Colonic mucosa (tissue), 4 donors: ENCODE data around the gene ABCG1. TPM values are rescaled to one million over a fixed set of nuclear protein-coding genes. Genes with fewer than 3 reads are reported as not detected.

Experiments
- DNase-seq: peaks from one replicate; pipeline ENCODE4 v3.0.0-alpha.2; 2020
- H3K27ac ChIP-seq: fragments of 200-600 bp; one replicate; pipeline ENCODE4 v1.8.0; 2021
- H3K27me3 ChIP-seq: fragments of 200-600 bp; one replicate; pipeline ENCODE4 v1.8.0; 2021
- H3K36me3 ChIP-seq: fragments of 200-600 bp; one replicate; pipeline ENCODE4 v1.8.0; 2021
- H3K4me1 ChIP-seq: fragments of 200-600 bp; one replicate; pipeline ENCODE4 v1.8.0; 2021; ENCODE audit warnings: mild to moderate bottlenecking
- H3K4me3 ChIP-seq: fragments of 200-600 bp; one replicate; pipeline ENCODE4 v1.8.0; 2021
- H3K9ac ChIP-seq, 2 donors: one replicate each; pipeline ENCODE4 v1.7.0; 2013; ENCODE audit warnings: control low read depth in 2 of 2, low read depth in 2 of 2, low read length in 2 of 2
- H3K9me3 ChIP-seq: fragments of 200-600 bp; one replicate; pipeline ENCODE4 v1.8.0; 2021
- intact Hi-C: fragments of 100-400 bp; cut with DNase I; formaldehyde crosslinking; loops from one replicate; pipeline ENCODE4 v1.14.1; 2022
- total RNA-seq, 2 donors: library from RNA; stranded (reverse); fragmentation: NEBNext Ultra II Directional in 1 of 2; extraction: Animal tissue kit (Norgen Biotek cat#: 25700) in 1 of 2; gene quantifications; one replicate each; pipeline ENCODE4 v1.2.1, GENCODE V29; 2021
- TF ChIP-seq, protein P1 (sequence below): fragments of 200-600 bp; IDR thresholded peaks from one replicate; pipeline ENCODE4 v1.8.0; 2022; ENCODE audit warnings: antibody characterized with exemption, mild to moderate bottlenecking
- donor health status: healthy.
- donor health status: DM: no; HTN: no; CAD: no.
- donor health status: DM: no; HTN: no; CAD: no.

The ABCG1 gene
- total RNA-seq, 2 donors from 2014 or later, result 13.8 to 60.0 TPM

DNA sequence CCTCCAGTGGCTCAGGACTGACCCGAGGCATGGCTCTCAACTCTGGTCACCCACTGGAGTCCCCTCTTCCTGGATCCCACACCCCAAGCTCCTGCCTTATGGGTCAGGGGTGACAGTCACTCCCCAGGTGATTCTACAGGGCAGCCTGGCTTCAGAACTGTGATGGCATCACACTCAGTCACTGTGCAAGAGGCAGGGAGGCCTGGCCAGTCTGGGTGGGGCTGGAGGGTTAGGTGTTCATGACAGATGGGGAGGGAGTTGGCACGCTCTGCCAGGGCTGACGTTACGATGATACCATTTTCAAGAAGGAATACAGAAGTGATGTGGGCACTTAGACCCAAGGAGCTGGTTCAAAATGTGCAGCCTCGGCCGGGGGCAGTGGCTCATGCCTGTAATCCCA lies 25.2 kb upstream of the ABCG1 start:
- no peaks in the 10 kb centered on the region for H3K9me3 ChIP-seq
- DNase-seq, result peak; percentile 24
- TF ChIP-seq, protein P1, sequence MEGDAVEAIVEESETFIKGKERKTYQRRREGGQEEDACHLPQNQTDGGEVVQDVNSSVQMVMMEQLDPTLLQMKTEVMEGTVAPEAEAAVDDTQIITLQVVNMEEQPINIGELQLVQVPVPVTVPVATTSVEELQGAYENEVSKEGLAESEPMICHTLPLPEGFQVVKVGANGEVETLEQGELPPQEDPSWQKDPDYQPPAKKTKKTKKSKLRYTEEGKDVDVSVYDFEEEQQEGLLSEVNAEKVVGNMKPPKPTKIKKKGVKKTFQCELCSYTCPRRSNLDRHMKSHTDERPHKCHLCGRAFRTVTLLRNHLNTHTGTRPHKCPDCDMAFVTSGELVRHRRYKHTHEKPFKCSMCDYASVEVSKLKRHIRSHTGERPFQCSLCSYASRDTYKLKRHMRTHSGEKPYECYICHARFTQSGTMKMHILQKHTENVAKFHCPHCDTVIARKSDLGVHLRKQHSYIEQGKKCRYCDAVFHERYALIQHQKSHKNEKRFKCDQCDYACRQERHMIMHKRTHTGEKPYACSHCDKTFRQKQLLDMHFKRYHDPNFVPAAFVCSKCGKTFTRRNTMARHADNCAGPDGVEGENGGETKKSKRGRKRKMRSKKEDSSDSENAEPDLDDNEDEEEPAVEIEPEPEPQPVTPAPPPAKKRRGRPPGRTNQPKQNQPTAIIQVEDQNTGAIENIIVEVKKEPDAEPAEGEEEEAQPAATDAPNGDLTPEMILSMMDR, result no peak
- no peaks in the 10 kb centered on the region for H3K36me3 ChIP-seq
- intact Hi-C loops, result no loop called here
- no peak overlapping the region for H3K9ac ChIP-seq
- no peak overlapping the region for H3K27ac ChIP-seq
- H3K4me3 ChIP-seq, result no peak overlapping the region
- H3K27me3 ChIP-seq, result no peaks in the 10 kb centered on the region
- H3K4me1 ChIP-seq, result no peaks in the 10 kb centered on the region

DNA sequence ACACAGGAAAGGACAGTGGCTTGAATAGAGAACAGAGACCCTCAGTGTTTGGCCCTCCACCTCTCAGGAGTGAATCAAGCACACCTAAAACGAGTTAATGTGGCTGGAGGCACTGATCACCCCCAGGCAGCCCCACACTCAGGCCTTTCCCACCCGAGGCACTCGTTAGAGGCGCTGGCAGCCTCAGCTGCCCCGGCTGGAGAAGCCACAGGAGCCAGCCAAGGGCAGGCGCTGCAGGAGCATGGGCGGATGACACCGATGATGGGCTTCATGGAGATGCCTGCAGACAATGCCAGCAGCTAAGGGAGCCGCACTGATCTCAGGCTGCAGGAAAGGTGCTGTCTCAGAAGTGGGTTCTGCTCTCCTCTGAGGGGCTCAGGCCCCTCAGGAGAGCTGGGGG lies 24.1 kb upstream of the ABCG1 start:
- Histone ChIP-seq H3K4me1 (peaks cover 4% of the 10 kb centered on the region), H3K36me3 (no peaks in the 10 kb centered on the region), H3K27ac (no peak overlapping the region), H3K4me3 (no peak overlapping the region), H3K9me3 (no peaks in the 10 kb centered on the region), H3K9ac (peak overlapping the region in 1 of 2 donors; percentile 6), H3K27me3 (no peaks in the 10 kb centered on the region)
- no peak for DNase-seq
- TF ChIP-seq, protein P1, result no peak
- intact Hi-C loops, result no loop called here

DNA sequence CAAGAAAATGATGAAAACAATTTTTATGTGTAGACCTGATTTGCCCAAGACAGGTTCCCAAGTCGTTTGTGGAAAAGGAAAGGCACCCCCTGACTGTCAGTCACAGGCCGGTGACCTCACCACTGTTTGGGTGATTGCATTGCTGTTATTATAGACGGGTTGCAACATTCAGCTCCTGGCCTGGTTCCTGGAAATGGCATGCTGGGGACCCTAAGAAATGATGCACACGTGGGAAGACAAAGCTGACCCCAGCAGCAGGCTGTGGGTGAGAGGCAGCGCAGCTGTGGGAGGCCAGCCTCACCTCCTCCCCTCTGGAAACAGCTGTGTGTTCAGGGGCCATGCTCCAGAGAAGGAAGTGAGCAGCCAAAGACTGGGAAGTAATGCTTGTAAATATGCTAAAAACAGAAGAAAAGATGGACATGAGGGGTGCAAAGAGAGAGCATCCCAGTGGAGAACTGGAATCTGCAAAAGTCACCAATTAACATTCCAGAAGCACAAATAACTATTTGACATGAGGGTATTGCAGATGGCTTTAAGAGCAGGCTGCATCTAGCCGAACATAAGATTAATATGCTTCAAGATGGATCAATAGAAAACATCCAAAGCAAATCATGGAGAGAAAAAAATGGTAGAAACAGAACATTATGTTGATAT lies 23.4 kb upstream of the ABCG1 start:
- no peak for DNase-seq
- H3K27me3 ChIP-seq, result no peaks in the 10 kb centered on the region
- intact Hi-C loops, result no loop called here
- peaks cover 7% of the 10 kb centered on the region for H3K4me1 ChIP-seq
- no peak overlapping the region for H3K4me3 ChIP-seq
- H3K9me3 ChIP-seq, result no peaks in the 10 kb centered on the region
- H3K9ac ChIP-seq, result peak overlapping the region in 1 of 2 donors; percentile 6
- H3K27ac ChIP-seq, result no peak overlapping the region
- TF ChIP-seq, protein P1, result no peak
- H3K36me3 ChIP-seq, result no peaks in the 10 kb centered on the region

DNA sequence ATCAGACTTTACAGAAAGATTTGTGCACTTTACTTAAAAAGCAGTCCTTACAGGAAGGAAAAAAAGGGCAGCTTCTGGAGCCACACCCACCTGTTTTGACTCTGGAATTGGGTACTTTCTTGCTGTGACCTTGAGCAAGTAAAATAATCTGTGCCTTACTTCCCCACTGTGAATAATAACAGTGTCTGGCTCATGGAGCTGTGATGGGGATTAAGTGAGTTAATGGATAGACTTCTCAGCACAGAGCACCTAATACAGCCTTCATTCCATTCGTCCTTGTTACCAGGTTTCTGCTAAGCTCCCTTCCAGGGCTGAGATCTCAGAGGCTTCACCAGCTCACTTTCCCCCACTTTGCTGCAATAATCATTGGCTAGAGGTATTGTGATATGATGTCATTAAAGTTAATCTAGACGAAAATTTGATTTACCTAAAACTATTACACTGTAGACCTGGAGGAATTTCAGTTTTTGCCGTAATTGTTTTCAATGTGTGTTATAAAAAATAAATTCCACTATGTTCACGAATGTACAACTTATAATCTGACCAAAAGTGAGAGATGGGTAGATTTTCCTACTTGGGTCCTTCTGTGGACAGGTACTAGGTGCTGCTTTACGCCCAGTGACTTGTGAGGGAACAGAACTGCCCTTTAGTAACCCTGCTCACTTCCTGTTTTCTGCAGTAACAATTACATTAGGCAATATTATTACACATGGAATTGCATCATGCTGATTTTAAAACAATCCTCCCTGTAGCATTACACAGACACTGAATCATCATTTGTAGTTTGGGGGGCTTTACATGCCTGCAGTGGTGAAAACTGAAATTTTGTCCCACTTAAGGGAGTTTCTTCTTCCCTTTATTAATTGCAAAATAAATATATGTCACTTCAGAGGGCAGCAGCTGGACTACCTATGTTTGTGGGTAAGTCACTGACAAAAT lies 19.7 kb upstream of the ABCG1 start:
- TF ChIP-seq, protein P1, result no peak
- intact Hi-C loops, result no loop called here
- no peak for DNase-seq
- H3K27me3 ChIP-seq, result no peaks in the 10 kb centered on the region
- no peak overlapping the region for H3K9ac ChIP-seq
- H3K36me3 ChIP-seq, result no peaks in the 10 kb centered on the region
- peak overlapping the region; percentile 3 for H3K27ac ChIP-seq
- no peak overlapping the region for H3K4me3 ChIP-seq
- no peaks in the 10 kb centered on the region for H3K9me3 ChIP-seq
- H3K4me1 ChIP-seq, result peaks cover 7% of the 10 kb centered on the region

DNA sequence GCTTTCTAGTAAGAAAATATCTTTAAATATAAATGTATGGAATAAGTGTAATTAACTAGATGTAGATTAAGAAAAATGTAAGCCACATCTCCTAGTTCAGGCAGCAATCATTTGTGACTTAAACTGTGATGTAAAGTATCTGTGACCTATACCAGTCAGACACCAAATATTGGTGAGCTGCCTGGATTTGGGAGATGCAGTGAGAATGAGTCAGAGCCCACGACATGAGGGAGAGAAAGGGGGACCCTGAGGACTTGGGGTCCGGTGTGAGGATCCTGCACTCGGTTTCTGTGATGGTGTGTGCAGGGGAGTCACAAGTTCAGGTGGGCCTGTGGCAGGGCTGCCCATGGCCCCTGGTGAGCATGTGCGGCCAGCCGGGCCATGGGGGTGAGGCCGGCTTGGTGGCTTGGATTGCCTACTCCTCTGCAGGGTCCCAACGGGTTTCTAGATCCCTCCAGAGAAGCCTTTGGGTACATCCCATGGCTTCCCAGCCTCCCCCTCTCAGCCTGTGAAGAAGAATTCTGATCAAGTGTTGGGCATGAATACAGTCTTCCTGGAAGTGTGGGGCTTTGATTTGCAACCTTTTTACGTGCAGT lies 19.0 kb upstream of the ABCG1 start:
- H3K9ac ChIP-seq, result no peak overlapping the region
- H3K9me3 ChIP-seq, result no peaks in the 10 kb centered on the region
- H3K4me1 ChIP-seq, result peaks cover 7% of the 10 kb centered on the region
- intact Hi-C loops, result no loop called here
- no peak for DNase-seq
- H3K27me3 ChIP-seq, result no peaks in the 10 kb centered on the region
- no peak overlapping the region for H3K4me3 ChIP-seq
- no peak overlapping the region for H3K27ac ChIP-seq
- TF ChIP-seq, protein P1, result no peak
- no peaks in the 10 kb centered on the region for H3K36me3 ChIP-seq
